DLD1 (cell line): ENCODE measurements around the gene SSMEM1.
"Not testable (repeated sequence)": the region's sequence is repeated elsewhere in the genome, so short reads cannot be mapped to it uniquely, and the experiment has no call there.

Source experiments
- in situ Hi-C: cut with HindIII; loops from 2 replicates; pipeline ENCODE4 v1.10.0; 2017; ENCODE audit warnings: low sequenced_read_pairs

SSMEM1 gene, protein sequence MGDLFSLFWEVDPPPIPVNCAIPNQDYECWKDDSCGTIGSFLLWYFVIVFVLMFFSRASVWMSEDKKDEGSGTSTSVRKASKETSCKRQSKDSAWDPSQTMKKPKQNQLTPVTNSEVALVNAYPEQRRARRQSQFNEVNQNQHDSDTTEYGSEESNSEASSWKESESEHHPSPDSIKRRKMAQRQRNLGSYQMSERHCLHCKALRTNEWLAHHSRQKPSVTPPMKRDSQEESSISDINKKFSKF

DNA sequence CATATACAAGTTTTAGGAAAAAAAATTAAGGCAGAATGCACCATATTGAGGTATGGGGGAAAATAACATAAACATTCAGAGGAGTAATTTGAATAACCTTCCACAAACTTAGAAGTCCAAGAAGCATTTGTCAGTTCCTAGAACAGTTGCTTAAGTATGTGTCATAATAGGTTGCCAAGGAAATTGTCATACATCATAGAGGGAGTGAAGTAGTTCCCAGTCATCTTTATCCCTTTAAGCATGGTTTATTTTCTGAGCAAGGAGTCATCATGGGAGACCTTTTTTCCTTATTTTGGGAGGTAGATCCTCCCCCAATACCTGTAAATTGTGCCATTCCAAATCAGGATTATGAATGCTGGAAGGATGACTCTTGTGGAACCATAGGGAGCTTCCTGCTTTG is at the start of gene SSMEM1:
SSMEM1 (plus strand) TSS at position 219 of the 400 bp plus-strand sequence; CDS start at position 270, 51 bp downstream.
- in situ Hi-C loops: no loop called here

DNA sequence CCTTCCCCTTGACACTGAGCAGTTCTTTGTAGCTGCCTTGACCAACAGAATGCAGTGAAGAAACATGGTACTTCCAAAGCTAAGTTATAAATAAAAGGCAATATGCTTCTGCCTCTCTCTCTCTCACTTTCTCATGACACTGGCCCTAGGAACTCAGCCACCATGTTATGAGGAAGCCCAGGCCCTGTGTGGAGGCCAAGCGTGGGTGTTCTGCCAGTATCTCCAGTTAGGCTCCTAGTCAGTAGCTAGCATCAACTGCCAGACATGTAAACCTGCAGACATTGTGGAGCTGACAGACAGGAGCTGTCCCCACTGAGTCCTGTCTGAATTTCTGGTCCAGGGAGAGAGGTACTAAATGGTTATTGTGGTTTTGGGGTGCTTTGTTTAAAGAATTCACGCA is 47.6 kb upstream of the SSMEM1 start:
- in situ Hi-C loops: no loop called here

DNA sequence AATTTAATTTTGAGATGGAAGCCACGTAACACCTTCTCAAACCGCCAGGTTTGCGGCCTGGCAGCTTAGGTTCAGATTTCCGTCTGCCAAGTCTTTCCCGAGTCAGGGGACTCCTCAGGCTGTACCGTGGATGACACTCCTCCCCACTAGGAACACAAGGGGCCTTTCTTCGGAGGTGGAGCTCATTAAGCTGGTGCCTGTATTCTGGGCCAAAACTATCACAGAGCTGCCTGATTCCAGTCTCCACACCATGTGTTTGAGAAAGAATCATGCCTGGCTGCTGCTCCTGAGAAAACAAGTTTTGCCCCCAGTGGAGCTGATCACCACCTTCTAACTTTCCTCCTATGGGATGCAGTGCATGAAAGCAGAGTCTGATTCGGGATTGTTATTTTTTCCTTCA is 47.2 kb upstream of the SSMEM1 start:
- in situ Hi-C loops: no loop called here

DNA sequence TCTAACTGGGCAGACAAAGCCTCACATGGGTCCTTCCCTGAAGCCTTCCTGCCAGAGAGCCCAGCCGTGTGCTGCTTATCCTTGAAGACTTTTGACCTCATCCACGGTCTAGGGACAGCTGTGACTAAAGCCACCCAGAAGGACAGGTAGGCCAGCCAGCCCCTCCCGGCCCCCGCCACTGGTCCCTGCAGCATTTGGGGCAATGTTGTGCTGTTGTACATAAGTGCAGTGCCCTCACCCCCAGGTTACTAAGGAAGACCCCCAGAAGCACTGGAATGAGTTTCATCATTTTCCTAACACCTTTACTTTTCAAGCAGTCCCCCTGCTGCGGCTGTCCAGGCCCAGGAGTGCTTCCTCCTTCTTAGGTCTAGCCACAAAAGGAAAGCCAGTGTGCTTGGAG is 45.5 kb upstream of the SSMEM1 start:
- in situ Hi-C loops: no loop called here

DNA sequence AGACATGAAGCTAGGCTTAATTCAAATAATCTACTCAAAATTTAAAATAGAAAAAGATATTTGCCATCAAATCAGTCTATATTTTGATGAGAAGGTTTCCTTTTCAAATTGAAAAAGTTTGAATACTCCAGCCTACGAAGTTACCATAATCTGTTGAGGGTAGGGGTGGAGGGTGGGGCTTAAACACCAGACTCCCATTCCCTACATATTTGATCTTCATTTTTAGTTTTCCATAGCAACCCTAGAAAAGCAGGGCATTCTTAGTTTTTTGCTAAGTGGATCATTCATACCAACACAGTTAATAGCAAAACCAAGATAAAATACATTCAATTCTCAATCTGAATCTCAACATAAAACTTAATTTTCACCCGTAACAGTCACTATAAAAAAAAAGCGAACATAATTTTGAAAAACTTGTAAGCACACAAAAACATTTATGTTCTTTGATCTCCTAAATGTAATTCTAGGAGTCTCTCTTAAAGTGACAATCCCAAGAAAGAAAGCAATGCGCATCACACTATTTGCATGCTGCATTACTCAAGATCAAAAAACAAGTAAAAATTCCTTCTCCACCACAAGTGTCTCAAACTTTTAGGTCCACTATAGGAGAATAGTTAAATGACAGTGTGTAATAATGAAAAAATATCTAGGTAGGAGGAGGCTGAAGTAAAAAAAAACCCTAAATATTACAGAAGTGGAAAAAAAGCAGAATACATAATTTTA is 33.3 kb upstream of the SSMEM1 start:
- in situ Hi-C loops: no loop called here

DNA sequence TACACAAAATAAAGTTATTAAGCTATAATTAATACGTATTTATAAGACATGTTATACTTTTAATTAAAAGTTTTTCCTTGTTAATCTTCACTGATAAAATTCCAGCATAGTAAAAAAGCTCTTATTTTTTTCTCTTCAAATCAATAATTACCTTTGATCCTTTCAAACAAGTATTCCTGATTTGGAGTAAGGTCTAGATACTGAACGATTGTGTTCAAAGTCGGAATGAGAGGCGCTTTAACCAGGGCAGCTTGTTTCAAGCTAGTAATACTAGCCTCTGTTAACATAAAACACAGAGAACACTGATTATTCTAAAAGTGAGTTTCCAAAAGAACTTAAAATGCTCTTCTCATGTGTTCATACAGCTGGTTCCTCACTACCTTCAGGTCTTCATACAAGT is 29.4 kb upstream of the SSMEM1 start:
- in situ Hi-C loops: no loop called here

DNA sequence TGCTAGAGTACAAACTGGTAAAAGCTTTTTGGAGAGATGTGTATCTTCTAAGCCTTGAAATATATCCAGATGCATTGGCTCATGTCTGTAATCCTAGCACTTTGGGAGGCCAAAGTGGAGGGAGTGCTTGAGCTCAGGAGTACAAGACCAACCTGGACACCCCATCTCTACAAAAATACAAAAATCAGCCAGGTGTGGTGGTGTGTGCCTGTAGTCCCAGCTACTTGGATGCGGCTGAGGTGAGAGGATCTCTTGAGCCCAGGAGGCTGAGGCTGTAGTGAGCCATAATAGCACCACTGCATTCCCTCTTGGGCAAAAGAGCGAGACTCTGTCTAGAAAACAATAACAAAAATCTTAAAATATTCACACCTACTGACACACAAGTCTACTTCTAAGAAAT is 28.0 kb upstream of the SSMEM1 start:
- in situ Hi-C loops: no loop called here

DNA sequence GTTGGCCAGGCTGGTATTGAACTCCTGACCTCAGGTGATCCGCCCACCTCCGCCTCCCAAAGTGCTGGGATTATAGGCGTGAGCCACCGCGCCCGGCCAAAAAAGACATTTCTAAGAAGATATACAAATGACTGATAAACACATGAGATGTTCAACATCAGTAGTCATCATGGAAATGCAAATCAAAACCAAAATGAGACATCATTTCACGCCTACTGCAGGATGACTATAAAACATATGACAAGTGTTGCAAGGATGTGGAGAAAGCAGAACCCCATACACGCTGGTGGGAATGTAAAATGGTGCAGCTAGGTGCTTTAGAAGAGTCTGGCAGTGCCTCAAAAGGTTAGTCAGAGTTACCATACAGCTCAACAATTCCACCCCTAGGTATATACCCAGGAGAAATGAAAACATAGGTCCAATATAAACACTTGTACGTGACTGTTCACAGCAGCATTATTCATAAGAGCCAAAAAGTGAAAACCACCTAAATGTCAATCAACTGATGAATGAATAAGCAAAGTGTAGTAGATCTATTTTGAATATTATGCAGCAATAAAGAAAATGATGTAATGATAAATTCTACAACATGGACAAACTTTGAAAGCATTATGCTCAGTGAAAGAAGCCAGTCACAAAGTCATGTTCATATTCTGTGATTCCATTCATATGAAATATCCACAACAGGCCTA is 26.9 kb upstream of the SSMEM1 start:
- in situ Hi-C loops: no loop called here

DNA sequence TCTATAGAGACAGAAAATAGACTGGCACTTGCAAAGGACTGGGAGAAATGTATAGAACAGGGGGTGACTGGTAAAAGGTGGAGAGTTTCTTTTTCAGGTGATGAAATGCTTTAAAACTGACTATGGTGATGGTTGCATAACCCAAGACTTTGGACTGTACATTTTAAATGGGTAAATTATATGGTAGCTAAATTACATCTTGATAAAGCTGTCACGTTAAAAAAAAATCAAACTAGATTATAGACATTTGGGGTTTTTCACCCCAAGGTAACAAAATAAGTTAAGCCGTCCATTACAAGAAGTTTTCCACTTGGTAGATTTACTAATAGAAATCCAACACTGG is 26.4 kb upstream of the SSMEM1 start:
- in situ Hi-C loops: no loop called here

DNA sequence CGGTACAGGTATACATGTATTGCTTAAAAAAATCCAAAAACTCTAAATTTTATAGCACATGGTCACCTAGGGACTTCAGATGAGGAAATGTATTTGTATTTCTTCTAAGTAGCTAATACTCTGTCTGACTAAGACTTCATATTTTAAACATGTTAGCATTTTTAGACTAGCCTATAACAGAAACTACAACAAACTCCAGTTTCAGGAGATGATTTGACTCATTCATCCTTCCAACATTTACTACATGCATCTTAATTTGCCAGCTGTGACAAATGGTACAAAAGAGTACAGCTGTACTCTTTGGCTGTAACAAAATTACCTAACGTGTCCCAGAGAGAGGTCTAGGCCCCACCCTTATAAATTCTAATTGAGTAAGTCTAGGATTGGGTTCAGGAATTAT is 24.7 kb upstream of the SSMEM1 start:
- in situ Hi-C loops: no loop called here

DNA sequence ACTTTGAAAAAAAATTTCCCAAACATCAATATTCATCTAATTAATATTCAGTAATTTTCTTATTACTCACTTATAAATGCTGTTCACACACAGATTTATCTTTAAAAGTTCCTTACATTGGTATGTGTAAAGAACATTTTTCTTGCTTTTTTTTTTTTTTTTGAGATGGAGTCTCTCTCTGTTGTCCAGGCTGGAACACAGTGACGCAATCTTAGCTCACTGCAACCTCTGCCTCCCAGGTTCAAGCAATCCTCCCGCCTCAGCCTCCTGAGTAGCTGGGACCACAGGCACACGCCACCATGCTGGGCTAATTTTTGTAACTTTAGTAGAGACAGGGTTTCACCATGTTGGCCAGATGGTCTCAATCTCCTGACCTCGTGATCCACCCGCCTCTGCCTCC is 23.3 kb upstream of the SSMEM1 start:
- in situ Hi-C loops: not testable (repeated sequence)

DNA sequence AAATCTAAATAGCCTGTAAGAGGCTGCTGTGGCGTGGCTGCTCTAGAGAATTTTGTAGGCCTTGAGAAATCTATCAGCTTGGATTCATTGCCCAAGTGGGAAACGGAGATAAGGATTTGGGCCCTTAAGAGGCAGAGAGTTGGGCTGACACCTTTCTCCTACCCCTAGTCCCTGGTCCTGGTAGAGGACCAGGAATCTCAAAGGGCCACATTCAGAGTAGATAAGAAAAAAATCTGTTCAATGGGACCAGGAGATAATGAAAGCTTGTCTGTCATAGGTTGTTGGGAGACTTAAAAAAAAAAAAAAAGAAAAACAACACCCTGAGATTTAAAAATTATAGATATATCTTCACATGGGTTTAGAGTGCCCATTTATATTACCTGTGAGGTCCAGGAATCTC is 20.3 kb upstream of the SSMEM1 start:
- in situ Hi-C loops: no loop called here

DNA sequence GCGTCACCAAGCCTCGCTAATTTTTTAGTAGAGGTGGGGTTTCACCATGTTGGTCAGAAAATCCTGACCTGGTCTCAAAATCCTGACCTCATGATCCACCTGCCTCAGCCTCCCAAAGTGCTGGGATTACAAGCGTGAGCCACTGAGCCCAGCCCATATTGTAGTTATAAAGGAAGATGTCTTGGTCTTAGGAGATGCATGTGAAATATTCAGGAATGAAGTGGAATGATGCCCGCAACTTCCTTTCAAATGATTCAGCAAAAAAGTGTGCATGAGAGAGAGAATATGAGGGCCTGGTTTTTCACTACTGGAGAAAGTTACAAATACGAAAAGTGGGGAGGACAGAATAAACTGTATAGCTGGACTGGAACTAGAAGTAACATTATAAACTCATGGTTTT is 18.3 kb upstream of the SSMEM1 start:
- in situ Hi-C loops: no loop called here

DNA sequence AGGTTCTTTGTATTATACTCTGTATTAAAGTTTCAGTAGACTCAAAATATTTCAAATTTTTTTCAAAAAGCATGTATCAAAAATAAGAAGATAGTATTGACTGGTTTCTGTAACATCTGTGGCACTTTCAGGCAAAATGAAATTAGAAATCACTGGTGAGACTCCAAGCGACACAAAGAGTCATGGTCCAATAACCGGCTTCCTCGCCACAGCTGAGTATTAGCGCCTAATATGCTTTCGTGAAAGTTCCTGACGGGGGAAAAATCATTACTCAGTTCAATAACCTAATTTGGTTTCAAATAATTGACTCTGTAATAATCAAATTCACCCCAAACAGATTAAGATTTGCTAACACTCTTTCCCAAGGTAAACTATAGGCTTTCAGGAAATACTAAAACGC is 15.9 kb upstream of the SSMEM1 start:
- in situ Hi-C loops: no loop called here

DNA sequence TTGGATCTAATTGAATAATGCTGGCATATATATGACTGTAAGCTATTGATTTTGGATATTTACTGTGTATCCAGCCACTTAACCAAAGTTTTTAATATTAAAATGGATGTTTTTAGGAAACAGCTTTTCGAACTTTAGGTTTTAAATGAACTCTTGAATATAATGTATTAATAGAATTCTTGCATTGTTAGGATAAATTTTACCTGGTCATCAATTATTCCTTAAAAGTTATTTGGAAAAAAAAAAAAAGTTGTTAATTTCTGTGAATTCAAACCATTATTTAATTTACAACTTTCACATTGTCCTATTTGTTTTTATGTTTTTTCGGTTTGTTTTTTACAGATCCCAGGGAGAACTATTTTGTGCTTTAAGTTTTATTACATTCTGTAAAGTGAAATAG is 12.3 kb upstream of the SSMEM1 start:
- in situ Hi-C loops: no loop called here

DNA sequence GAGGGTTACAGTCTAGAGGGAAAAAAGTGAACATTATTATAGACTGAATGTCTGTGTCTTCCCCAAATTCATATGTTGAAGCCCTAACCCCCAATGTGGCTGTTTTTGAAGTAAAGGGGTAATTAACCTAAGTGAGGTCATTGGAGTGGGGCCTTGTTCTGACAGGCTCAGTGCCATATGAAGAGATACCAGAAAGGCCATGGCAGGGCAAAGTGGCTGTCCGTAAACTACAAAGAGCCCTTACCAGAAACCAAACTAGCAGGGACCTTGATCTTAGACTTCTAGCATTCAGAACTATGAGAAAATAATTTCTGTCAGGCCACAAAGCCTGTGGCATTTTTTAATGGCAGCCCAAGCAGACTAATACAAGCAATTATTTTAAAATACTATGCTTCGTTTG is 11.2 kb upstream of the SSMEM1 start:
- in situ Hi-C loops: no loop called here

DNA sequence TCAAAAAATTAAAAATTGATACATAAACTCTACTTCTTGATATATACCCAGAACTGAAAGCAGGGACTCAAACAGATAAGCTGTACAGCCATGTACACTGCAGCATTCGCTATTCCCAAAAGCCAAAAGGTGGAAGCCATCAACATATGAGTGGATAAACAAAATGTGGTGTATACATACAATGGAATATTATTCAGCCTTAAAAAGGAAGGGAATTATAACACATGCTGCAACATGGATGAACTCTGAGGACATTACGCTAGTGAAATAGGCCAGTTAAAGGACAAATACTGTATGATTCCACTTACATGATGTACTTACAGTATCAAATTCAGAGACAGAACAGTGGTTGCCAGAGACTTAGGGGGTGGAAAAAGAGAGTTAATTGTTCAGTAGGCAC is 10.6 kb upstream of the SSMEM1 start:
- in situ Hi-C loops: no loop called here

DNA sequence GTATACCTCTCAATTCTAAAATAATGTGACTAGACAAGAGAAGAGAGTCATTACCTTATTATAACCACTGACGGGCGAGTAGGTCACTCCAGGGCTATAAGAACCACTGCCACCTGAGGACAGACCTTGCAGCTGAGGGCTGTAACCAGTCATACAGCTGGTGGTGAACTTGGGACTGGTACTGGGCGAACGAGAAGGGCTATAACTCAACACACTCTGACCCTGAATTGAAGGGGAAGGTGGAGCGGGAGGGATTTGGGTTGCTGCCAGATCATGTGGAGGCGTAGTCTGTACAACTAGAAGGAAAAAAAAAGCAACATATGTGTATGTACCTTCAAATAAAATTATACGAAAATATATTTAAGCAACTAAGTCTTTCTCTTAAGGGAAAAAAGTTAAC is 5.9 kb upstream of the SSMEM1 start:
- in situ Hi-C loops: no loop called here

DNA sequence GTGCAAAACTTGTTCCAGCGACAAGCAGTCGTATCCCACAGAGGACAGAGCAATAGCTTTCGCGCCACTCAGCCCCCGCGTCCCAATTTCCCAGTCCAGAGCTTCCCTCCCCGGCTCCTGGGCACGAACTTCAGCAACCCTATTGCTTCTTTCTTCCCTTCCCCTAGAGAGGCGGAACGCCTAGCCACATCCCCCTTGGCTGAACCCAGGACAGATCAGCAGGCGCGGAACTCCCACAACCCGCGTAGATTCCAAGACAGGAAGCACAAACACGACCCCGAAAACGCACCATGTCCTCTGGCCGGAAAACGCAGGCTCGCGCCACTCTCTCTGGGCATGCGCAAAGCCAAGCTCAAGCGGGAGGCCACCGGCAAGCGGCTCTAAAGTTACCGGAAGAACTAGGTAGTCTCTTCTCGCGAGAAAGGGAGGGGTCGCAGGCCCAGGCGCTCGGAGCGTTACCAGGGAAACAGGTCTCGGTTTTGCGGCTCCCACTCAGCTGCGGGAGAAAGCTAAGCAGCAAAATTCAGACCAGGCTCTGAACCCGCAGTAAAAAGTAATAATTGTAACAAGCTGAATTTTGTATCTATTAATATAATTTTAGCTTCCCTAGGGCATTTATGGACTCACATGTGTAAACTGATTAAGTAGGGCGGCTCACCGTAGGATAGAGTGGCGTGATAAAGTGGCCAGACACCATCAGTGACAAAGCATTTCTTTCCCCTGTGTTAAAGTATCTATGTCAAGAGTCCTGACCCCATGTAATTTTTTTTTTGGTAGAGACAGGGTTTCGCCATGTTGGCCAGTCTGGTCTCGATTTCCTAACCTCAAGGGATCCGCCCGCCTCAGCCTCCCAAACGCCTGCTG is 2.3 kb upstream of the SSMEM1 start, which contains the start of gene TMEM209:
TMEM209 (minus strand) TSS at position 323 of the 864 bp plus-strand sequence; CDS start at position 292, 31 bp downstream.
- in situ Hi-C loops: no loop called here

DNA sequence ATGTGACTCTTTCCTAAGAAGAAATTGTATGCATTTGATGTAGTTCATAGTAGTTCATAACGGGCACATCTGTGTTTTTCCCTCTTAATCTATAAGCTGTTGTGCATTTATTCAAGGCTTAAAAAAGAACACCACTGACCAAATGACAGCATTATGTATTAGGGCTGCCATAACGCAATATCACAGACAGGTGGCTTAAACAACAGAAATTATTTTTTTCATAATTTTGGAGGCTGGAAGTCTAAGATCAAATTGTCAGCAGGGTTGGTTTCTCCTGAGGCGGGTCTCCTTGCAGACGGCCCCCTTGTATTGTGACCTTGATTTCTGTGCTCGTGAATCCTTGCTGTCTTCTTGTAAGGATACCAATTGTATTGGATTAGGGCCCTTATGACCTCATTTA is 627 bp upstream of the SSMEM1 start:
- in situ Hi-C loops: no loop called here

DNA sequence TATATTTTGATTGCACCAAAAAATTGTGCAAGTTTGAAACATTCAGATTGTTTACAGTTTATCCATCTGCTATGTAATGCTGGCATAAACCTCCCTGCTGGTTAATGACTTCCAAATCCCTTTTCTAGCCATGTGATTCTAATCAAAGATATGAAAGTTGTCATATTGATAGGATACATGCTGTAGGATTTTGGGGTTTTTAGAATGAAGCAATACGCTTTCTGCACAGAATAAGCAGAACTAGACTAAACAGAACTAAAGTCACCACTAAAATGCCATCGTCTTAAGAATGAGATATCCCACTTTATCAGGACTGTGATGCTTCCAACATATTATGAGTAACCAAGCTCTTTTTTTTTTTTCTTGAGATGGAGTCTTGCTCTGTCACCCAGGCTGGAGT is 856 bp downstream of the SSMEM1 start:
- in situ Hi-C loops: no loop called here
